Measurements from ENCODE around the gene CCDC174. TPM values are rescaled to one million over a fixed set of nuclear protein-coding genes. Genes with fewer than 3 reads are reported as not detected.

CCDC174 gene
- polyA plus RNA-seq, 1 donor, result 36.8 TPM

DNA sequence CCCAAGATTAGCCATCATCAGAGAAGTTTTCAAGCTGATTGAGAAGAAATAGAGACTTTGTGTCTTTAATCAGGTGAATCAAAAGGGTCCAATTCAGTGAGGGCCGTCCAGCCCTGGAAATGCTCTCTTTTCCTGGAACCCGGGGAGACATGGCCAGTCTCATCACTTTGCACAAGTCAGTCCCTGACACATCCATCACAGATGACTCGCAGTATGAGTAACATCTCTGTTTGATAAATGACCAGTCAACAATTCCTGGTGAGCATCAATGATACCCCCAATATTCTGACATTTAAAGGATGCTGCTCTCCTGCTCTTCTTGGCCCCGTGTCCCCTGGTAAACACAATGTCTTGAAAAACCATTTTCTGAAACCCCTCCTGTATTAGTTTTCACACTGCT, 50.1 kb downstream of the CCDC174 start:
- DNase-seq, result no peak

DNA sequence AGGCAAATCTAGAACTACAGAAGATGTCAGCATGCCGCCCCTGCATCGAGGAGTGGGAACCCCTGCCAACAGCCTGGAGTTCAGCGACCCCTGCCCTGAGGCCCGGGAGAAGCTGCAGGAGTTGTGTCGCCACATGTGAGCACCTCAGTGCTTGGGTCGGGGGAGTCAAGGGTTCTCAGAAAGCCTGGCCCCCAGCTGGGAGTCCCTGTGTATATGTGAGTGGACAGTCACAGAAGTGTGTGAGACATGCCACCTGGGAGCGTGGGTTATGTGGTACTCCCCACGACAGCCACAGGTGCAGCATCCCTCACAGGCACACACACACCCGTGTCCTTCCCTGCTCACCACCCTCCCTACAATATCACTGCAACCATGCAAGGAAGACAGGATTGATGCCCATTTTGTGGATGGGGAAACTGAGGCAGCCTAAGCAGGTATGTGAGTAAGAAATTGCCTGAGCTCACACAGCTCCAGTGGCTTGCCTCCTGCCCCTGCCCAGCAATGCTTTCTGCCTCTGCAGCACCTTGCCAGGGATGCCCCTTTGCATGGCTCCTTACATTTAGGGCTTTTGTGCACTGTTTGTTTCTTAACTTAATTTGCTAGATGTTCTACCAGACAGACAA, 51.7 kb downstream of the CCDC174 start:
- no peak for DNase-seq

DNA sequence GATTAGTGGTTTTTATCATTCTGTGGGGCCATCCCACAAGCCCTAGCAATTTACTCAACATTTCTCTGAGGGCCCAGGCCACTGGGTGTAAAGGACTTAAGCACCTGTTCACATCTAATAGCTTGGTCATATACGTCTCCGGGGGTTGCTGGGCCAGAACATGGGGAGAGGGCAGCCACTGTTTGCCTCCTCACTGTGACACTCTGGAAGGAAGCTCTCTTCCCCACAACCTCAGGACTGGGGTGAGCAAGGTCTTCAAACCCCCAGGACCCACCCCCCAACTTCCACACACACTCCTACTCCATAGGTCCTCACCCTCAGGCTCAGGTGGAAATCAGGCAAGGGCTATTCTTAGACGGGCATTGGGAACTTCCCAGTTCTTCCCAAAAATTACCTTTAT, 52.2 kb downstream of the CCDC174 start:
- DNase-seq, result no peak

GRCh38 chr3:14706096-14706495, 54.5 kb downstream of the CCDC174 start:
- DNase-seq, result no peak

GRCh38 chr3:14716591-14716990, 65.0 kb downstream of the CCDC174 start:
- DNase-seq, result no peak

DNA sequence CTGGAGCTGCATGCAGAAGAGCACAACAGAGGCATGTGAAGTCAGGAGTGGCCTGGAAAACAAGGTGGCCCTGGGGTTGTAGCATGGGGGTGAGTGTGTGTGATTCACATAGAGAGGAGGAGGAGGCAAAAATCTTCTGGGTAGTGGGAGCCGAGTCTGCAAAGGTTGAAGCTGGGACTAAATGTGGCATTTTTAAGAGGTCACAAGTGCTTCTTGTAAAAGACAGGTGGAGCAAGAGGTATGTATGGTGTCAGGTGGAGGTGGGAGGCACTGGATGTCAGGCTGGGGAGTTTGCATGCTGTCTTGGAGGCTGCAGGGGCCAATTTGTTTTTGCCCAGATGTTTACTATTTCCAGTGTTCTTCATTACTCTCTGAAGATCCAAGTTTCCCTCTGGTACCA, 65.7 kb downstream of the CCDC174 start:
- no peak for DNase-seq

DNA sequence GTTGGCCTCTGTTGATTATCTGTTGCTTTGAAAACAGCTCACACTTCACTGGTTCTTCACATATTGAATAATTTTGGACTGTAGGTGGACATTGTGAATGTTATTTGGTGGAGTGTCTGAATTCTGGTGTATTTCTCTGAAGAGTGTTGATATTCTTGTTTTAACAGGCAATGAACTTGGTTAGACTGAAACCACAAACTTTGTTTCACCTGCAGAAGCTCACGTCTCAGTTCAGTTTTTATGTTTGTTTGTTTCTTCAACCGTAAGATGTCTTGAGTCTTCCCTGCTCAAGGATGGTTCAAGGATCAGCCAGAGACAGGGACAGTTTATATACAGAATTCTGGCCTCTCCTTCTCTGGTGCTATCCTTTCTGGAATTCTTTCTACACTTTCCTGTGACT, 67.0 kb downstream of the CCDC174 start:
- no peak for DNase-seq

DNA sequence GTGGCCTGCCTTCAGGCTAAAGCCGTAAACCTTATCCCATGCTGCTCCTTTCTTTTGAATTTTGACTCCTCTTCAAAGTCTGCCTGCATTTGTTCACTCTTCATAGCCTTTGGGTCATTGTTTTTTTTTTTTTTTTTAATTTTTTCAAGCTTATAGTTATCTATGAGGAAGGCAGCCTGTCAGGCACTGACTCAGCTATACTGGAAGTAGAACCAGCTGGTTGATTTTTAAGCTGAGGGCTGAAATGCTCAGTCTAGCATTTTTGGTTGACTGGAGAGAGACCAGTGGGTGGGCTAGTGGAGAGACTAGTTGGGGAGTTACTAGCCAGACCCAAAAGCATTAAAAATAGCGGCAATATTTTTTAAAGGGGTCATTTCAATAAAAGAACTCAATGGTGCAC, 67.4 kb downstream of the CCDC174 start:
- no peak for DNase-seq

DNA sequence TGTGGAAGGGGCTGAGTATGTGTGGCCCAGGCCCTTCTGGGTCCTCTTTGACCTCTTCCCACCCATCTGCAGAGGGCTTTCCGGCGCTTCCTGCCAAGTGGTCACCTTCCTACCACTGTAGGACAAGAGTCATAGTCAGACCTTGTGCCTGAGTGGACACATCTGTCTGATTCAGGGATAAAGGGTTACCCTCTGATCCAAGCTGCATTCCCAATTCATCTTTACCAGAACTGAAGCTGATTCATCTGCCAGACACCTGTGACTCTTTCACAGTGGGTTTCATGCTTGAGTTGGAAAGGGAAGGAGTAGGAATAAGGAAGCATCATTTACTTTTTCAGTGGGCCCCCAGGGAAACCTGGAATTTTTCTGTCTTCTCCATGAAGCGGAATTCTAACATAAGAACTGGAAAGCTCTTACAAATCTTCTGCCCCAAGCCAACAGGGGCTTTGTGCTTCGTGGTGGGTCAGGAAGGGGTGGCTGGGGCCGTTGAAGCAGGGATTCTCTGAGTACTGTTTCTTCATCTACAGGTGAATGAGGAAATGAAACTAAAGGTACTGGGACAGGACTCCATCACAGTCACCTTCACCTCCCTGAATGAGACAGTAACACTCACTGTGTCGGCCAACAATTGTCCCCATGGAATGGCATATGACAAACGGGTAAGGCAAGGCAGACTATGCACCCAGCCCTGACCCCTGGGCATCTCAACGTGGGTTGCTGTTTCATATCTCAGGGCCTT, 69.7 kb downstream of the CCDC174 start:
- no peak for DNase-seq

Other genes with a start within 250 kb of the CCDC174 start
- 24.6 TPM for gene SLC6A6, start 249.2 kb upstream of the CCDC174 start, polyA plus RNA-seq (ENCODE audit: insufficient read length)
- gene GRIP2, start 111.4 kb upstream of the CCDC174 start, polyA plus RNA-seq (ENCODE audit: insufficient read length), result 1.7 TPM
- 0.32 TPM for gene C3orf20, start 23.4 kb downstream of the CCDC174 start, polyA plus RNA-seq (ENCODE audit: insufficient read length)
- 20.9 TPM for gene FGD5, start 167.2 kb downstream of the CCDC174 start, polyA plus RNA-seq (ENCODE audit: insufficient read length)

Measured in left kidney (tissue), 2 donors.